Umbilical cord (tissue), 2 donors: ENCODE results near the gene KDM5C. TPM values are rescaled to one million over a fixed set of nuclear protein-coding genes. Genes with fewer than 3 reads are reported as not detected.

Experiments used
- DNase-seq: peaks from one replicate; pipeline ENCODE4 v3.0.0-alpha.2; 2015; ENCODE audit warnings: low spot score
- total RNA-seq: library from RNA; depleted of rRNA; stranded (reverse); fragments of >200 nt; gene quantifications from one replicate; pipeline ENCODE4 v1.2.3, GENCODE V29; 2014; ENCODE audit warnings: low replicate concordance; ENCODE audit not compliant: insufficient read depth

KDM5C gene
- total RNA-seq = 212 TPM

DNA sequence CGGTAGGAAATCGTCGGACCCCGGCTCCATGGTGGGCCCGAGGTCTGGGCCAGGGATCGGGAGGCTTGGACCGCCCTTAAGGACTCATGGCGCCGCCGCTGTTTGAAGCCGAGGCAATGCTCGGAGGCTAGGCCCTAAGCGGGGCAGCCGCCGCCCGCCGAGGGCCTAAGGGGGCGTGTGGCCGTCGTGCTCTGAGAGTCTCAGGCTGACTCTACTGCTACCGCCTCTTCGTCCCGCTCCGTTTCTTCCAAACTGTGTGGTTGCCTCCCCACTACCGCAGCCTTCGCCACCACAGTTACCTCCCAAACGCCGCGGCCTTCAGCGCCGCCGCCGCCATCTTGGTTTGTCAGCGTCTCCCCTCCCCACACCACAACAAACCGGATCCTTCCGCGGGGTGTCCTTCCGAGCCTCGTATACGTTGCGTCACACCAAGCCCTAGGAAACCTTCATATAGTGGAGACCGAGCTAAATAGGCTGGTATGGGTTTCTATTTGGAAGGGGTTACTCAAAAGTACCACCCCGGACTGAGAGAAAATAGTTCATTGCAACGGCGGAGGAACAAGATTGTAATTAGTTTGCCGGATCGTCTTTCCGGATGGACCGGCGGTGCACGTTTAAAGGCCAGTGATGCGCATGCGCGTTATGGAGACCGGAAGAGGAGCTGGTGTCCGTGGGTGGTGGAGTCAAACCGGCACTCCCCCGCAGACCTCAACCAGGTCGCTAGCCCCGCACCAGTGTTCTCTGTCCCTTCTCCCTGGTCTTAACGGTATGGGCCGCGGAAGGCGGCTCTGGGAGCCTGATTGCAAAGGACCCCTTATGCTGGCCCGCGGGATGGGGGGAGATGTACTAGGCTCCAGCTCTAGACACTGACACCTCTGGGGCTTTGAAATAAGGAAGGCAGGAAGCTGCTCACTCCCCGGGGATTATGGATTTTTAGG is at the start of gene KDM5C:
Gene KDM5C, minus strand, starts transcription at position 348 of the 938 bp plus-strand sequence. Its CDS starts 318 bp downstream, at position 30.
- peak; percentile 91 for DNase-seq

DNA sequence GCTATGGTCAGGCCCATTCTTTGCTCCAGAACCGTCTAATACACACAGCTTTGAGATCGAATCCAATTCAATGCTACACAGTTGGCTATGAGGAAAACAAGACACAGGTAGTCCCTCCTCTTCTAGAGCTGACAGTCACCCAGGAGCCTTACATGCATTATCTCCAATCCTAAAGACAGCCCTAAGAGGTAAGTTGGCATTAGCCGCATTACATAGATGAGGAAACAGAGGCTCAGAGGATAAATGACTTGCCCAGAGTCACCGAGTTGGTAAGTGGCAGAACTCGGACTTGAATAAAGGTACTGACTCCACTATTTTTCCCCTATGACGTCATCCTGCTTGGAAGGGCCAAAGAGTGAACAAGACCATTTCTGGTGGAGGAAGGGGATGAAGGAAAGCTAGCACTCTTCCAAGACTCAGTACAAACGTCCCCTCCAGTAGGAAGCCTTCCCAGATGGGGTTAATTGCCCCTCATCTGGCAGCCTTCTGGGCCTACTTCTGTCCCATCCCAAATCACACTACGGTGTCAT is 47.9 kb upstream of the KDM5C start:
- DNase-seq = no peak

DNA sequence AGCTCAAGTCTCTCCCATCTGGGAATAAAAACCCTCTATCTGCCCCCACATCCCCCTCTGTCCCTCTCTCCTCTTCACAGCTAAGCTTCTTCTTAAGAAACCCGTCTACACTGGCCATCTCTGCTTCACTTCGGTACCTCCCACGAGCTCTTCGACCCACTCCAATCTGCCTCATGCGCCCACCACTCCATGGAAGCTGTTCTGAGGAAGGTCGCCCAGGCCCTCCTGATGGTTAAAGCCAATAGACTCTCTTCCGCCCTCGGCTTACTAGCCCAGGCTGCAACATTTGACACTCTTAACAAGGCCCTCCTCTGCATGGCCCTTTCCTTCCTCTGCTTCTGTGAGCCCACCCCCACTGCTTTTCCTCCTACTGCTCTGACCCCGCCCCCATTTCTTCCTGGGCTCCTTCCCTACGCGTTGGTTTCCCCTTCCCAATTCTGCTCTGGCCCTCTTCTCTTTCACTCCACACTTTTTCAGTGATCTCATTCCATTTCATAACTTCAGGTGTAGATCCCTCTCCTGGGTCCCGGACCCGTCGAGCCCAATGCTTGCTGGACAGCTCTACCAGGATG is 44.6 kb upstream of the KDM5C start:
- no peak for DNase-seq

DNA sequence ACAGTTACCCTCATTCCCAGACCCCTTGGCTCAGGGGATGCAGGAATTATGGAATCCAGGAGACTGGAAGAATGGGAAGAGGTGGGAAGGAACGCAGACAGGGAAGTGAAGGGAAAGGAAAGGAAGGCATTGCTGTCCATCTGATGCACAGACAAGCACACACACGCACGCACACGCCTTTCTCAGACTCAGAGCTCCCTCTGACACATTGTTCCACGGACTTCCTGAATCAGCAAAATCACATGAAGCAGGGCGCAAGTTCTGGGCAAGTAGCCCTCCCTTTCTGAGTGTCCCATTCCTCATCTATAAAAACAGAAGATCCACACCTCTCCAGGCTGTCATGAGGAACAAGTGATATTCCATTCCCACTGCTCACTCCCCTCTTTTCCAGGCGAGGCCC is 43.2 kb upstream of the KDM5C start:
- DNase-seq = peak; percentile 18

- DNase-seq = no peak
Measured at GRCh38 chrX:53266914-53267313, 41.9 kb upstream of the KDM5C start.

GRCh38 chrX:53265771-53266574 is 41.0 kb upstream of the KDM5C start:
- no peak for DNase-seq

DNA sequence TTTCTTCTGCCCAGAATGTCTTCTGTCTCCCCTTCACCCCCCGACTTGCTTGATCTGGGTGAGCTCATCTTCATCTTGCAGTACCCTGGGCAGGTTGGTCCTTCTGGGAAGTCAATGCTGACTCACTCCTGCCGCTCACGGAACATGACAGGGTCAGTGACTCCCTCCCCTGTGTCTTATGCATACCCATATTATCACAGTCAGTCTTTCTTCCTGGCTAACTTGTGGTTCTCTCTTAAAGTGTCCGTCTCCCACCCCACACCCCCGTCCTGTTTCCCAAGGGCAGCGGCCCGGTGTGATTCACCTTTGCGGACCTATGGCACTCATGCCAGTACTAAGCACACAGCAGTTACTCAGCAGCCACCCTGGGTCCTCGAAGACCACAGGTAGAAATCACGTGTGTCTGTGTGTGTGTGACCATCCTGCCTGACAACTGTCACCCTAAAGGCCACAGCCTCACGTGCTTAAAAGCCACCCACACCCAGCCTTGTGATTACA is 38.6 kb upstream of the KDM5C start:
- DNase-seq = no peak

GRCh38 chrX:53262918-53263394 is 37.9 kb upstream of the KDM5C start:
- no peak for DNase-seq

DNA sequence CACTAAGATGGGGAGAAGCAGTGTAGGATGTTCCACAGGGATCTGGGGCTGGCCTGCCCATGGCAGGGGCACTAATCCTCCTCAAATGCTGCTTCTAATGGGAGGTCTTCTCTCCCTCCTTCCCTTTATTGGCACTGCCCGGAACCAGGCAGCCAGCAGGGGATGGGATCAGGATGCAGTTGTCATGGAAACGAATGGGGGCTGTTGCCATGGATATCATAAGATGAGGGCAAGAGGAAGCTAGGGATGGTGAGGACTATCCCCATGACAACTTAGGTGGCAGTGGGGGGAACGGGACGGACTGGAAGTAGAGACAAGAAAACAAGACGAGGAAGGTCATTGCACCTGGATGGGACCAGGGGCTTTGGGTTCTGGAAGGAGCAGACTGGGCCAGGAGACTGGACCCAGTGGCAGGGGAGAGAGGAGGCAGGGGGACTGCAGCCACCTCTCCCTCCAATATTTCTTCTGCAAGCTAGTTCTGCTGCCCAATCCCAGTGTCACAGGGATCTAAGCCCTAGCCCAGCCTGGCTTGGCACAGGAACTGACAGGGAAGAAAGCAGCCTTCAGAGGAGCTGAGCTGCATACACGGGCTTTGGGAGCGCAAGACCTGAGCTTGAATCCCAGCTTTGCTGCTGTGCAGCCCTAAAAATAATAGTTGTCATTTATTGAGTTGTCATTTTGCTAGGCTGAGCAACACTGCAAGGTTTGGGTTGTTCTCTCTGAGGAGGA is 37.3 kb upstream of the KDM5C start:
- DNase-seq = no peak

DNA sequence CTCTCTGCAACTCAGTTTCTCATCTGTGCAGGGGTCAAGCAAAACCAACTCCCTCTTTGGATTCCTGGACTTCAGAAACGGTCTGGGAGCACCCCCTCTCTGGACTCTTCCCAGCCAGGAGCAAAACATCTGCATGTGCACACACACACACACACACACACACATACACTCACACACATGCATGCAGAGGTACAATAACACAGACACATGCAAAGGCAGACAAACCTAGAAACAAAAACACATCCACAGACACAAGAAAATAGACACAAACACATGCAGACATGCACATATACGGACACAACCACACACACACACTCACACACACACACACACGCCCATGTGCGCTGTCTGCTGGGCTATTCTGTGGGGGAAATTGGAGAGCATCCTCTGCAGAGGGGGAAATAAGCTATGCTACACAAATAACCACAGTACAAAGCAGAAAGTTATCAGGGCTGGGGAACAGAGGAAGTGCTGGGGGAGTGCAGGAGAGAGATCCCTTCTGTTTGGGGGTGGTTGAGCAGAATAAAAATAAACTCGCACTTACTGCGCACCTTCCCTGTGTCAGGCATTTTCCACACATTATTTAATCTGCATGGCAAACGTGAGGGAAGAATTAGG is 36.5 kb upstream of the KDM5C start:
- DNase-seq = no peak

GRCh38 chrX:53260836-53261235 is 35.8 kb upstream of the KDM5C start:
- DNase-seq = no peak

- no peak for DNase-seq
Measured at GRCh38 chrX:53257670-53258423, 32.8 kb upstream of the KDM5C start.

- no peak for DNase-seq
Measured at GRCh38 chrX:53257166-53257565, 32.2 kb upstream of the KDM5C start.

GRCh38 chrX:53256446-53257041 is 31.5 kb upstream of the KDM5C start:
- DNase-seq = no peak

DNA sequence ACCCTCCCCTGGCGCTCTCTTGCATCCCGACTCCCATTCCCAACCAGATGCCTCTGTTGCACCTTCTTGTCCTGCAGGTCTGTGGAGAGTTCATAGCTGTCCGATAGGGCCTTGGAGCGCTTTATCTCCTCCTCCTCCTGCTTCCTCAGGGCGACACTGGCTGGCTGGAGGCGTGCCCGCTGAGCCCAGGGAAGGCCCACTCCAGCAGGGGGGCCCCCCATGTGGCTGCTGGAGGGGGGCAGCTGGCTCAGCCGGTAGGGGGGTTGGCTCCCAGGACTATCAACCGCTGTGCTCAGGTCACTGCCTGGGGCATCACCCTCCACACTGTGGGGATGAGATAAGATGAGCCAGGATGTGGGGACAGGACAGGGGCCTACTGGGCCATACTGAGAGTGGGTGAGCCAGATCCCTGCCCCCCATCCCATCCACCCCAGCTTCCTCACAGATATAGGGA is 30.8 kb upstream of the KDM5C start:
- no peak for DNase-seq

- no peak for DNase-seq
Measured at GRCh38 chrX:53254570-53255461, 29.8 kb upstream of the KDM5C start.

- no peak for DNase-seq
Measured at GRCh38 chrX:53253293-53254020, 28.4 kb upstream of the KDM5C start.
